ENCODE results near the gene ANKFY1. TPM values are rescaled to one million over a fixed set of nuclear protein-coding genes. Genes with fewer than 3 reads are reported as not detected.

The ANKFY1 gene
- total RNA-seq, 1 experiment from 2014 or later, result 16.1 TPM

DNA sequence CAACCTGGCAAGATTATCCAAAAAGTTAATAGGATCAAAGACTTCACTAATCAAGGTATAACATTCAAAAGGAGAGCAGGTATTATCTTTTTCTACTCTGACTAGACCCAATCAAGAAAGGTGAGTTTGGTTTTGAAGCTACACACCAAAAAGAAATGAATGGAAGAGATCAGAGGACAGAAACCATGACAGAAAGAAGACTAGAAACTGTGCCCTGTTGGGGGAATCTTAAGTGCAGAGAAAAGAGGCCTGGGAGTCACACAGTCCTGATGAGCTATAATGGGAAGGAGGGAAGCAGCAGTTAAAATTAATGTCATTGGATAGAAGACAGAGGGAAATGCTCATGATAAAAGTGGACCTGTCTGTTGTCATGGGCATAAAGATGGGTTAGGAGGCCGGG lies 138.2 kb downstream of the ANKFY1 start:
- no peak for DNase-seq (ENCODE audit: low read depth)

DNA sequence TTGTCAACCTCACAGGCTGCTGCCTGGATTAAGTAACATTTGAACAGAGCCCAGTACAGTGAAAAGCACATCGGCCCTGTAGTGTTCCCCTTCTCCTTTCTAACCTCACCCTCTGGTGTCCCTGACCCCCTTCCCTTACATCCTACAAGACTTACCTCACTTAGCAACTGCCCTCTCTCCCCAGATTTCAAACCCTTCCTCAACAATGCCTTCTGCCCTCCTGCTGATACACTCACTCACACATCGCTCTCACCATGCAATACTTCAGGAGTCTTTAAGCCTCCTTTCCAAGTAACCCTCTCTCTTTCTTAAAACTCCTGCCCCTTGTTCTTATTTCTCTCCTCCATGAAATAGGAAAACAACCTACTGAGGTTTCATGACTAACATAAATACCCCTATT lies 138.8 kb downstream of the ANKFY1 start:
- DNase-seq (ENCODE audit: low read depth), result no peak

DNA sequence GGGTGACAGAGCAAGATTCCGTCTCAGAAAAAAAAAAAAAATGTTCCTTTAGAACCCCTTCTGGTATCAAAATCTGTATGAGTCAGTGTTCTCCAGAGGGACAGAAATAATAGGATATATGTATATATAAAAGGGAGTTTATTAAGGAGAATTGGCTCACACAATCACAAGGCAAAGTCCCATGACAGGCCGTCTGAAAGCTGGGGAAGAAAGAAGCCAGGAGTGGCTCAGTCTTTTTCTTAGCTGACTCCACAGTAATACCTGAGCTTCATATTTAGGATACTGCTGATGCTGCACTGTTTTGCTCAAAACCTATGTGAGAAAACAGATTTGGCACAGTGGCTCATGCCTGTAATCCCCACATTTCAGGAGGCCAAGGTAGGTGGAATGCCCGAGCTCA lies 143.4 kb downstream of the ANKFY1 start:
- no peak for DNase-seq (ENCODE audit: low read depth)

DNA sequence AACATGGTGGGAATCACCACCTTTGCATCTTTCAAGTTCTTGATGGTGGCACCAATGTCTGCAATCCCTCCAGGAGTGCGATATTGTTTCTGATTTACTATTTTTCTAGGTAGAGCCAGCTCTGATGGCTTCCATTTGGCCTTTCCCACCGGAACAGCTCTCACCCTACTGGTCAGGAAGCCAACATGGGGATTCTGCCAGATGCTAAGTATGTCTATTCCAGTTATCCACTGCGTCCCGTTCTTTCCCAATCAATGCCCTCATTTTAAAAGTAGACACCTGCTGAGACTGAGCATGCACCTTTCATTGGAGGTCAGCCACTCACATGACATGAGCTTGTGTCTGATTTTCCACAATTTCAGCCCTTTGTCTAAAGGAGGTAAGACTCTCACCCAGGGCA lies 144.5 kb downstream of the ANKFY1 start:
- no peak for DNase-seq (ENCODE audit: low read depth)

DNA sequence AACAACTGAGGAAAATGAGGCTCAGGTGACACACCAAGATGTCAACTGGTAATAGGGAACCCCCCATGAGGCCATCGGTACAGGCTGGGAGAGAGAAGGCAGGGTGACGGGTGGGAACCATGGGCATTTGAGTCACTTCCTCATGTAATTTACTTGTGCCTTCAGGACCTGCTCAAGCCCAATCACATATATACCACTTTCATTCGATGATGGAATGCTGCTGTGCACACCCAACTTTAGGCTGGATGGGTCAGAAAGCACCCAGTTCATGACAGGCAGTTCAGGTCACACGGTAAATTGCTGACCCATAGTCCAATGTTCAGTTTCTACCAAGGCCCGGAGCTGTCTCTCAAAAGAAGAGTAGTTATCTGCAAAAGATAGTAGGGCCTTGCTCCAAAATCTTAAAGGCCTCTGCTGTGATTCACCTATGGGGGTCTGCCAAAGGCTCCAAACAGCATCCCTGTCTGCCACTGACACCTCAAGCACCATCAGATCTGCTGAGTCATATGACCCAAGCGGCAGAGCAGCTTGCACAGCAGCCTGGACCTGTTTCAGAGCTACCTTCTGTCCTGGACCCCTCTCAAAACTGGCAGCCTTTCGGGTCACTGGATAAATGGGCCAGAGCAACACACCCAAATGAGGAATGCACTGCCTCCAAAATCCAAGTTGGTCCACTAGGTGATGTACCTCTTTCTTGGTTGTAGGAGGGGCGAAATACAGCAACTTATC lies 145.6 kb downstream of the ANKFY1 start:
- no peak for DNase-seq (ENCODE audit: low read depth)

DNA sequence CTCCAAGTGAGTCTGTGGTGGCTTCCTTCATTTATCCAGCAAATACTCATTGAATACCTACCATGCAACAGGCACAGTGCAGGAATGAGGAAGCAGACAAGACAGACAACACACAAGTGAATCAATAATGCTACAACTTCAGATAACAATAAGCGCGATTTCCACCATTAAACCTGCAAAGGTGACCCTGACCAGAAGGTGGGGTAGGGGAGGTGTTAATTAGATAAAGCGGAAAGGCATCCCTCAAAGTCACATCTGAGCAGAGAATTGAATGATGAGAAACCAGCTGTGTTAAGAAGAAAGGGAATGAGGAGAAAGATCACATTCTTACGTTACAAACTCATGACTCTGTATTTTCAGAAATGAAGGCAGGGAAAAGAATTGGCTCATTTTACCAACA lies 147.3 kb downstream of the ANKFY1 start:
- DNase-seq (ENCODE audit: low read depth), result no peak

Small RNA genes within 50 kb of the gene (small RNA-seq; reads per million reads assigned to genes)
- not detected for gene RF00019

Other genes with a start within 250 kb of the ANKFY1 start
- 22.5 and 27.3 TPM in 2 replicates for gene ZZEF1, start 120.9 kb downstream of the ANKFY1 start, total RNA-seq (2014; rRNA removed; shearing (Covaris generic))
- 12.1 and 14.5 TPM in 2 replicates for gene CYB5D2, start 120.8 kb downstream of the ANKFY1 start, total RNA-seq (2014; rRNA removed; shearing (Covaris generic))
- gene UBE2G1, start 102.7 kb upstream of the ANKFY1 start, total RNA-seq (2014; rRNA removed; shearing (Covaris generic)), result 59.7 and 80.2 TPM in 2 replicates
- gene SPNS3, start 170.0 kb upstream of the ANKFY1 start, total RNA-seq (2014; rRNA removed; shearing (Covaris generic)), result 0.63 and 0.64 TPM in 2 replicates
- 0.27 and 0.33 TPM in 2 replicates for gene SPNS2, start 234.9 kb upstream of the ANKFY1 start, total RNA-seq (2014; rRNA removed; shearing (Covaris generic))